Astrocyte of the cerebellum (primary cell): Measurements from ENCODE around the gene ADTRP.

Experiments
- DNase-seq: peaks from one replicate; pipeline ENCODE4 v3.0.0-alpha.2; 2011; ENCODE audit warnings: low read depth
- H3K4me3 ChIP-seq: 2 replicates; pipeline ENCODE4 v1.5.1; 2011; ENCODE audit warnings: mild to moderate bottlenecking, low read depth, low read length, moderate library complexity
- in situ Hi-C: cut with HindIII; loops from 2 replicates; pipeline ENCODE4 v1.10.0; 2017; ENCODE audit warnings: low sequenced_read_pairs
- TF ChIP-seq, protein P1 (sequence below): IDR thresholded peaks from 2 replicates; pipeline ENCODE4 v1.5.1; 2012; ENCODE audit warnings: low read length, low read depth, moderate library complexity, mild to moderate bottlenecking; ENCODE audit errors: missing control alignments

The ADTRP gene

DNA sequence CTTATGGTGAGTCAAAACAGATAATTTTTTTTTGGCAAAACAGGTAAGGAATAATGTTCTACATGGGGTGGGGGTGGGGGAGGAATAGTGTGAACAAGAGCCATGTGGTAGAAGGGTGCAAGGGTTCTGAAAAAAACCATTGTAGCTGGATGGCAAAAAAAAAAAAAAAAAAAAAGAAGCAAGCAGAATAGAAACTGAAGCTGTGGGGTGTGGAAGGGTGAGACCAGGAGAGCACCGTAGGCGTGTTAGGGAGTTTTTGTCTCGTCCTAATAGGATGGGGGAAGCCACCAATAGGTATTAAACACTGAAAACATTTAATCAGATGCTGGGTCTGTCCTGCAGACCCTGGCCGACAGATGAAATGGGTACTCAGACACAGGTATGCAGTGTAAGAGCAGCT, 110.1 kb downstream of the ADTRP start:
- TF ChIP-seq, protein P1, sequence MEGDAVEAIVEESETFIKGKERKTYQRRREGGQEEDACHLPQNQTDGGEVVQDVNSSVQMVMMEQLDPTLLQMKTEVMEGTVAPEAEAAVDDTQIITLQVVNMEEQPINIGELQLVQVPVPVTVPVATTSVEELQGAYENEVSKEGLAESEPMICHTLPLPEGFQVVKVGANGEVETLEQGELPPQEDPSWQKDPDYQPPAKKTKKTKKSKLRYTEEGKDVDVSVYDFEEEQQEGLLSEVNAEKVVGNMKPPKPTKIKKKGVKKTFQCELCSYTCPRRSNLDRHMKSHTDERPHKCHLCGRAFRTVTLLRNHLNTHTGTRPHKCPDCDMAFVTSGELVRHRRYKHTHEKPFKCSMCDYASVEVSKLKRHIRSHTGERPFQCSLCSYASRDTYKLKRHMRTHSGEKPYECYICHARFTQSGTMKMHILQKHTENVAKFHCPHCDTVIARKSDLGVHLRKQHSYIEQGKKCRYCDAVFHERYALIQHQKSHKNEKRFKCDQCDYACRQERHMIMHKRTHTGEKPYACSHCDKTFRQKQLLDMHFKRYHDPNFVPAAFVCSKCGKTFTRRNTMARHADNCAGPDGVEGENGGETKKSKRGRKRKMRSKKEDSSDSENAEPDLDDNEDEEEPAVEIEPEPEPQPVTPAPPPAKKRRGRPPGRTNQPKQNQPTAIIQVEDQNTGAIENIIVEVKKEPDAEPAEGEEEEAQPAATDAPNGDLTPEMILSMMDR = no peak
- in situ Hi-C loops = loop anchor here (25.0 kb wide), 1 partner anchor 944 kb away; no protein-coding TSS in a partner anchor
- no peak overlapping the region for H3K4me3 ChIP-seq
- no peak for DNase-seq

DNA sequence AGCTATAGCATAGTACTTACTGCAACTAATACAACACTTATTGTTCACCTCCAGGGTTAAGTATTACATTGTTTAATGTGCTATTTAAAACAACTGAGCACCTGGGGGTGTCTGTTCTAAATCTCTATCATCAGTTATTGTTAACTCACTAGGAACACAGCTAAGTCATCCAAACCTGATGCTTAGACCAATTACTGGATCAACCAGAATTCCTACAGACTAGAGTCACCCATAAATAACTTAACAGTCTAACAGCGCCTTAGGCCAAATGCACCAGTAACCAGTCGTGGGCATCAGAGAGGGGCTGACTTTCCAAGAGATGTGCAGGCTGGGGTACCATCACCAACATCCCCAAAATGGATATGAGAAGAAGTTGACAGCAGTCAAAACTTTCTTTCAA, 110.7 kb downstream of the ADTRP start:
- no peak for DNase-seq
- in situ Hi-C loops = loop anchor here (25.0 kb wide), 1 partner anchor 944 kb away; no protein-coding TSS in a partner anchor
- TF ChIP-seq, protein P1 = no peak
- no peak overlapping the region for H3K4me3 ChIP-seq

DNA sequence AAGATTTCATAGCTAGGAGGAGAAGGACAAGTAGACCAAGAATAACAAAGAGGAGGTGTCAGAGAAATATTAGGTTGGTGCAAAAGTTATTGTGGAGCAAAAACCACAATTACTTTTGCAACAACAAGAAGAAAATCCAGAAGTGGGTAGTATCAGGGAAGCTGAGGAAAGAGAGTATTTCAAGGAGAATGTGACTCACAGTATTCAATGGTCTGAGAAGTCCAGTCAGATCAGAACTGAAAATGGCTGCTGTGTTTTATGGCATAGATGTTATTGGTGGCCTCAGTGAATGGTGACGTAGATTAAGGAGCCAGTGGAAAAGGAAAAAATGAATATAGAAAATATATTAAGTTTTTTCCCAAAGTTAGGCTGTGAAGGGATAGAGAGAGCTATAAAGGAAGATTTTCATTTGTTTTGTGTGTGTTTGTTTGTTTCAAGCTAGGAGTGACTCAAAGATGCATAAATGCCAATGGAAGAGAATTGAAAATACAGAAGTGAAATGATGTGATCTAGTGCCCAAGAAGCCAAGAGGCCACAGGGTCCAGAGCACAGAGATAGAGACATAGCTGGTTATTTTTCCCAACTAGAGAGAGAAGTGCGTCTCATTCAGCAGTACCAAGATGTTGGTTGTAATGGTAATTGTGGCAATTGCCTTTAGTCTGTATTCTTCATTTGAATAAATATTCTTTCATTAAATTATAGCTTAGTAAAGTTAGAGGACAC, 112.8 kb downstream of the ADTRP start:
- TF ChIP-seq, protein P1 = no peak
- in situ Hi-C loops = loop anchor here (25.0 kb wide), 1 partner anchor 947 kb away; no protein-coding TSS in a partner anchor
- H3K4me3 ChIP-seq = no peak overlapping the region
- DNase-seq = no peak
